Body of pancreas (tissue), 4 donors: ENCODE measurements around the gene DYDC1. TPM values are rescaled to one million over a fixed set of nuclear protein-coding genes. Genes with fewer than 3 reads are reported as not detected.

Experiments used
- ATAC-seq: fragments of 150-250 bp; one replicate; pipeline ENCODE4 v1.9.1; 2016
- DNase-seq, 4 donors: peaks; one replicate each; pipeline ENCODE4 v3.0.0-alpha.2; 2019
- H3K27ac ChIP-seq, 4 donors: fragments of 200-600 bp; sonication (generic); 1 replicate in 3 of 4; 2 replicates in 1 of 4; pipeline versions ENCODE4 v1.5.1 to v1.6.1; 2016 to 2019; ENCODE audit warnings: mild to moderate bottlenecking in 1 of 4, mixed read lengths in 1 of 4, moderate library complexity in 1 of 4
- H3K27me3 ChIP-seq, 2 donors: fragments of 200-600 bp; sonication (generic); one replicate each; pipeline ENCODE4 v1.6.0; 2016; ENCODE audit warnings: mild to moderate bottlenecking in 1 of 2
- H3K36me3 ChIP-seq, 2 donors: fragments of 200-600 bp; sonication (generic); replicated peaks in 1 of 2; 2 replicates each; pipeline ENCODE4 v1.5.1; 2016; ENCODE audit warnings: low read depth in 2 of 2; ENCODE audit not compliant: insufficient read depth in 1 of 2
- H3K4me1 ChIP-seq: fragments of 200-600 bp; sonication (generic); one replicate; pipeline ENCODE4 v1.6.0; 2016
- H3K4me3 ChIP-seq, 2 donors: fragments of 200-600 bp; sonication (generic); 1 replicate in 1 of 2; 2 replicates in 1 of 2; pipeline ENCODE4 v1.5.1; 2016 to 2019
- H3K9me3 ChIP-seq, 3 donors: fragments of 200-600 bp; sonication (generic); 1 replicate in 2 of 3; 2 replicates in 1 of 3; pipeline ENCODE4 v1.5.1; 2016
- CTCF ChIP-seq, 7 experiments: fragments of 450-650 bp in 4 of 7; fragments of 200-600 bp in 3 of 7; sonication (generic) in 3 of 7; IDR thresholded peaks; one replicate each; pipeline ENCODE4 v1.5.1; 2016 to 2019; ENCODE audit warnings: antibody characterized with exemption in 7 of 7
- POLR2A ChIP-seq, 3 donors: fragments of 450-650 bp; IDR thresholded peaks; one replicate each; pipeline ENCODE4 v1.6.1; 2016; ENCODE audit warnings: antibody characterized with exemption in 3 of 3, mild to moderate bottlenecking in 2 of 3
- WGBS, 2 donors: methylation state at CpG; one replicate each; pipeline ENCODE4 v1.1.5; 2017; 5-methylcytosine and 5-hydroxymethylcytosine counted together
- intact Hi-C: fragments of 100-400 bp; cut with DNase I; formaldehyde crosslinking; loops from one replicate; pipeline ENCODE4 v1.15.1; 2023
- total RNA-seq, 2 donors: library from RNA; depleted of rRNA; stranded (reverse); fragments of >200 nt; gene quantifications; one replicate each; pipeline ENCODE4 v1.1.0, GENCODE V29; 2016

Gene DYDC1
- total RNA-seq, 2 donors from 2014 or later: not detected

DNA sequence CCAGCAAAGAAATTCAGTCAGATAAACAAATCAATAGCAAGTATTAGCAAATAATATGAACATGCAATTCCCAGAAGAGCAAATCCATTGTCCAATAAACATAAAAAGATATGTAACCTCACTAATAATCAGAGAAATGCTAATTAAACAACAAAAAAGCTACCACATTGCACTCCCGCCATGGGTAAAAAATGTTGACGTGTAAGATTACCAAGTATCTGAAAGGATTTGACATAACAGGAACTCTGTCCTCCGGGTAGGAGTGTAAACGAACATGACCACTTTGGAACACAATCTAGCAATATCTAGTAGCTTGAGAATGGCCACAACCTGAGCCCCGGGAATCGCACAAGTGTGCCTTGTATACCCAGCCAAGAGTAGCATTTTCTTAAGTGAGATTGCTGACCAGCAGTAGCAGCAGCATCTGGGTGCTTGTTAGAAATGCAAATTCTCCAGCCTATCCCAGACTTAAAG, 31.6 kb downstream of the DYDC1 start:
- H3K27me3 ChIP-seq: no peaks in the 10 kb centered on the region
- peaks cover 53% of the 10 kb centered on the region for H3K4me1 ChIP-seq
- ATAC-seq (peak; percentile 33), DNase-seq (peak in 3 of 4 donors; percentile 24 to 59 (median 37))
- no peaks in the 10 kb centered on the region for H3K36me3 ChIP-seq
- no peaks in the 10 kb centered on the region for H3K9me3 ChIP-seq
- WGBS, 2 donors: 24 to 29% methylated on average over 4 to 6 of the region's 6 CpGs
- H3K4me3 ChIP-seq: no peak overlapping the region
- intact Hi-C loops: no loop called here
- TF ChIP-seq CTCF (IDR thresholded peaks at IDR 0.05) (no peak), POLR2A (IDR thresholded peaks at IDR 0.05) (no peak)
- peak overlapping the region in 3 of 4 donors; percentile 9 to 67 (median 21) for H3K27ac ChIP-seq

GRCh38 chr10:80324086-80324485, 32.5 kb downstream of the DYDC1 start:
- Histone ChIP-seq H3K4me1 (peaks cover 61% of the 10 kb centered on the region), H3K4me3 (no peak overlapping the region), H3K9me3 (no peaks in the 10 kb centered on the region), H3K27me3 (no peaks in the 10 kb centered on the region), H3K27ac (peak overlapping the region in 2 of 4 donors; percentile 21 to 67), H3K36me3 (no peaks in the 10 kb centered on the region)
- DNase-seq (no peak), ATAC-seq (no peak)
- intact Hi-C loops: no loop called here
- TF ChIP-seq POLR2A (IDR thresholded peaks at IDR 0.05) (no peak), CTCF (IDR thresholded peaks at IDR 0.05) (no peak)
- 30 to 48% methylated on average over 1 of the region's 1 CpG for WGBS, 2 donors

GRCh38 chr10:80323311-80323710, 33.2 kb downstream of the DYDC1 start:
- TF ChIP-seq CTCF (IDR thresholded peaks at IDR 0.05) (no peak), POLR2A (IDR thresholded peaks at IDR 0.05) (no peak)
- ATAC-seq: no peak
- 63 to 65% methylated on average over 3 of the region's 3 CpGs for WGBS, 2 donors
- Histone ChIP-seq H3K4me3 (no peak overlapping the region), H3K4me1 (peaks cover 67% of the 10 kb centered on the region), H3K9me3 (no peaks in the 10 kb centered on the region), H3K27me3 (no peaks in the 10 kb centered on the region), H3K27ac (peak overlapping the region in 3 of 4 donors; percentile 53 to 73 (median 67)), H3K36me3 (no peaks in the 10 kb centered on the region)
- no peak for DNase-seq
- intact Hi-C loops: no loop called here

DNA sequence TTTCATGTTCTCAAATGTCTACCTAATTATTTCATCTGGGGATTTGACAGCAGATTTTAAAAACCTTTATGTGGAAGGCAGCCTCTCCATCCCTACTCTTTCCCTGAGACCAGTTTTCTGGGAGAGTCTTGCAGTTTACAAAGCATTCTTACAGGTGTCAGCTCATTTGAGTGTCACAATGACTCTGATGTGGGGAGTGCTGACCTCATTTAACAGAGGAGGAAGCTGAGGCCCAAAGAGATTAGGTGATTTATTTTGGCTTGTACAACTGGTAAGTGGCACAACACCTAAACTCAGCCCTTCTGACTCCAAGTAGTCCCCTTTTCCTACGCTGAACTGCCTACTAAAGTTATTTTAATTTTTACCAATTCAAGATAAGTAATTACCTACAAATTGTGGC, 33.8 kb downstream of the DYDC1 start:
- WGBS, 2 donors: 21 to 33% methylated on average over 1 of the region's 1 CpG
- peak; percentile 84 for ATAC-seq

More for the DNA sequence above, 33.8 kb downstream of the DYDC1 start:
- peak in 3 of 4 donors; percentile 31 to 64 (median 48) for DNase-seq
- peaks cover 67% of the 10 kb centered on the region for H3K4me1 ChIP-seq
- H3K36me3 ChIP-seq: no peaks in the 10 kb centered on the region
- H3K27ac ChIP-seq: peak overlapping the region in 3 of 4 donors; percentile 53 to 73 (median 67)
- no peak overlapping the region for H3K4me3 ChIP-seq
- no peaks in the 10 kb centered on the region for H3K27me3 ChIP-seq
- no peaks in the 10 kb centered on the region for H3K9me3 ChIP-seq
- TF ChIP-seq POLR2A (IDR thresholded peaks at IDR 0.05) (no peak), CTCF (IDR thresholded peaks at IDR 0.05) (no peak)
- intact Hi-C loops: no loop called here
